ENCODE results near the gene RBM19. TPM values are rescaled to one million over a fixed set of nuclear protein-coding genes. Genes with fewer than 3 reads are reported as not detected.

Gene RBM19
- total and polyA plus RNA-seq, 2 donors (not counting 3 experiments of a cell fraction or from before 2014, with no cell fraction given) = 13.2 to 34.4 TPM

GRCh38 chr12:113873740-113874139, 92.4 kb downstream of the RBM19 start:
- Histone ChIP-seq H3K36me3 (ENCODE audit: control insufficient read depth in 2 of 2, extremely low read depth in 1 of 2, insufficient read depth in 2 of 2, low read length in 2 of 2) (no peaks in the 10 kb centered on the region), H3K9ac (replicated peaks; ENCODE audit: extremely low read depth, insufficient read depth, low read length) (no peak overlapping the region), H3K9me1 (replicated peaks; ENCODE audit: control insufficient read depth, extremely low read depth, insufficient read depth, low read length) (no peaks in the 10 kb centered on the region), H2AFZ (ENCODE audit: low read depth, low read length) (no peak overlapping the region), H3K9me3 (replicated peaks; ENCODE audit: control insufficient read depth, insufficient read depth, low read length) (no peaks in the 10 kb centered on the region), H3K79me2 (ENCODE audit: control insufficient read depth, insufficient read depth, low read length) (no peaks in the 10 kb centered on the region), H3K27me3 (ENCODE audit: control insufficient read depth in 2 of 2, insufficient read depth in 2 of 2, low read length in 2 of 2) (no peaks in the 10 kb centered on the region), H4K20me1 (replicated peaks; ENCODE audit: control insufficient read depth, extremely low read depth, insufficient read depth, low read length) (no peaks in the 10 kb centered on the region), H3K4me2 (ENCODE audit: insufficient read depth, low read length) (no peak overlapping the region), H3K4me1 (ENCODE audit: control insufficient read depth, extremely low read depth, insufficient read depth, low read length) (no peaks in the 10 kb centered on the region), H3K27ac (ENCODE audit: insufficient read depth, low read depth, low read length) (no peak overlapping the region), H3K4me3 (replicated peaks in 1 of 3; ENCODE audit: insufficient read depth in 1 of 3, low read depth in 1 of 3, low read length in 3 of 3) (no peak overlapping the region)
- ChIA-PET POLR2A (interaction anchor here (0.7 kb wide), 1 partner anchor 22 kb away, joined by 5 read pairs; no protein-coding TSS in a partner anchor), CTCF (no interaction called here)
- intact Hi-C loops (cut with micrococcal nuclease) (no loop called here), dilution Hi-C loops (cut with MboI; ENCODE audit: extremely low pct_ligation_motif_present, low sequenced_read_pairs) (no loop called here)
- DNase-seq (ENCODE audit: low read depth, low spot score) (no peak), FAIRE-seq (no peak)
- no TSS peak for BruUV-seq (replicated peaks)
- TF ChIP-seq POLR2AphosphoS5 (IDR thresholded peaks at IDR 0.05; ENCODE audit: insufficient read depth, low read depth, low read length) (no peak), POLR2A (IDR thresholded peaks at IDR 0.05; ENCODE audit: low read depth, low read length) (no peak), JUN (IDR thresholded peaks at IDR 0.05; ENCODE audit: borderline replicate concordance, insufficient read depth, insufficient read length, low read depth) (no peak), CTCF (IDR thresholded peaks at IDR 0.05; ENCODE audit: extremely low read depth in 1 of 2, insufficient read depth in 1 of 2, low read depth in 1 of 2, low read length in 2 of 2) (no peak), GATA2 (IDR thresholded peaks at IDR 0.05; ENCODE audit: insufficient read depth, insufficient read length, low read depth, low read length) (no peak), FOS (IDR thresholded peaks at IDR 0.05; ENCODE audit: borderline replicate concordance, insufficient read depth, low read length) (no peak), EZH2 (IDR thresholded peaks at IDR 0.05; ENCODE audit: borderline replicate concordance, low read depth, low read length, severe bottlenecking) (no peak), MYC (IDR thresholded peaks at IDR 0.05; ENCODE audit: low read depth, low read length) (no peak), MAX (IDR thresholded peaks at IDR 0.05; ENCODE audit: insufficient read depth, insufficient read length) (no peak)

Data from endothelial cell of umbilical vein (primary cell).